Erythroblast (primary cell): ENCODE measurements around the gene TEX2.
A peak's percentile ranks its signal among the peaks of the same experiment; 100 is the strongest.

Source experiments
- DNase-seq, 2 experiments: peaks; one replicate each; lab custom pipeline; 2025; lab: John Stamatoyannopoulos, UW
- GATA1 ChIP-seq: IDR thresholded peaks from 2 replicates; pipeline ENCODE4 v1.6.1; 2011; ENCODE audit warnings: low read depth, mild to moderate bottlenecking, control low read depth, low read length, moderate library complexity
- POLR2A ChIP-seq: IDR thresholded peaks from 2 replicates; pipeline ENCODE4 v1.6.1; 2011; ENCODE audit warnings: mild to moderate bottlenecking, low read length

The TEX2 gene

DNA sequence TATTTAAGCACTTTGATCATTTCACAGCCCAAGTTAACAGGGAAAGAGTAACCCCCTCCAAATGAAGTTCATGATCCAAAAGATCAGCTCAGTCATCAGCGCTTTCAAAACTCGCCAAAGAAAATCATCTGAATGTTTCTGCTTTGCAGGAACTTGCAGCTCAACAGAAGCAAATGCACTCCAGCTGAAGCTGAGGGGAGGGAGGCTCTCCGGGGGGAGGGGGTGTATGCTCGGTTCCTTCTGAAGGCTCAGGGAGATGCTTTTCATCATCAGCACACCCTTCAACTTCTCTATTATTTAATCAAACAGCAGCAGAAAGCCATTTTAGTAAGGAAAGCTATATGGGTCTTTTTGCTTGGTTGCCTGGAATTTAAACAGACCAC lies 108.8 kb downstream of the TEX2 start:
- no peak for TF ChIP-seq POLR2A
- TF ChIP-seq GATA1, result no peak
- no peak for DNase-seq

DNA sequence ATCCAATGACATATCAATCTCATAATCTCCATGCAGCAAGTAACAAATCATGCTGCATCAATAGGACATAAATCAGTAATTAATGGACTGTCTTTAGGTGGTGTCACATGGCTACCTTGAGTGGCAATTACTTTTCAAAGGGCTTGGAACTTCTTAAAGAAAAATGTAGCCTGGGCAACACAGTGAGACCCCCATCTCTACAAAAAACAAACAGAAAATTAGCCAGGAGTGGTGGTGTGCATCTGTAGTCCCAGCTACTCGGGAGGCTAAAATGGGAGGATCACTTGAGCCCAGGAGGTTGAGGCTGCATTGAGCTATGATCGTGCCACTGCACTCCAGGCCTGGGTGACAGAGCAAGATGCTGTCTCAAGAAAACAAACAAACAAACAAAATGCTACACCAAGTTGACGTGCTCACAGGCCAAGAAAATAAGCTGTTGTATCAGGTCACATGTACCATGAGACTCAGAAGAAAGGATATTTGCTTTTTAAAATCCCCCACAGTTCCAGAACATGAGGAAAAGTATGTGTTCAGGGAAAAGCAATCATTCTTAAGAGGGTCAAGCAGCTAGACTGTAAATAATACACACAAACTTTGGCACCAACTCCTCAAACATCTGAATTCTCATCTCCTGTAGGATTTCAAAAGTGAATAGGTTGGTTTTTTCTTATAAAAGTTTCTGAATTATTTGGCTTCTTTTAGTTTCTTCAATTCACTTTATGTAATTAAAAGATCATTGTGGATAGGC lies 109.3 kb downstream of the TEX2 start:
- TF ChIP-seq GATA1, result no peak
- no peak for TF ChIP-seq POLR2A
- no peak for DNase-seq

GRCh38 chr17:64152428-64153125 lies 110.5 kb downstream of the TEX2 start:
- peak; percentile 49 to 69 for DNase-seq
- TF ChIP-seq GATA1 (no peak), POLR2A (no peak)

GRCh38 chr17:64151016-64151368 lies 112.1 kb downstream of the TEX2 start:
- DNase-seq, result no peak
- TF ChIP-seq POLR2A (no peak), GATA1 (no peak)

GRCh38 chr17:64150237-64151015 lies 112.6 kb downstream of the TEX2 start:
- DNase-seq, result no peak
- no peak for TF ChIP-seq GATA1
- TF ChIP-seq POLR2A, result no peak

DNA sequence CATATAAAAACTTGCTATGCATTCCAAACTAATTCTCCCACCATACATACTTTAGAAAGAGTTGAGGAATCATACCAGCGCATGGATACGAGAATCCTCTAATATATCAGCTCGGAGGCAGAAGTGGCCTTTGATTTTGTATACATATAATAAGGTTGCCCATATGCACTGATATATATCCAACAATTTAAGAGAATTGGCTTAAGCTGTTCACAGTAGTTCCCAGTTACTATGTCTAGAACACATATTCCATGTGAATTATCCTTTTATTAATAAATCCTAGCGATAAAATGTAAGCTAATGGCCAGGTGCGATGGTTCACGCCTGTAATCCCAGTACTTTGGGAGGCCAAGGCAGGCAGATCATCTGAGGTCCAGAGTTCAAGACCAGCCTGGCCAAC lies 113.9 kb downstream of the TEX2 start:
- DNase-seq, result no peak

DNA sequence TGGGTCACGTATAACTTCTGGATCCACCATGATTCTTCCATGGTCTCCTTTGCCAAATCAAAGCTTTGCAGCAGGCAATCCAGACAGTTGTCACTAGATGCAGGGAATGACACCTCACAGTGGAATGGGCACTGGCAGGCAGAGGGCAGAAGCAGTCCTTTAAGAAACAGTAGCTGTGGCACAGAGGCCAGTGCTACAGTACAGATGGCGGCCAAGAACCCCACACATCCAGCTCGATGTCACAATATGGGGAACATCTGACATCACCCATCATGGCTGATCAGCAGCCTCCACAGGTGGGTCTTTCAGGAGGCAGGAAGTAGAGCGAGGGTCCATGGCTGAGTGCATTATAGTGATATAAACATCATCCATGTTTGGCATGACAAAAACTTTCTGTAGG lies 114.4 kb downstream of the TEX2 start:
- TF ChIP-seq GATA1 (no peak), POLR2A (no peak)
- DNase-seq, result no peak

More for the DNA sequence above, 113.9 kb downstream of the TEX2 start:
- TF ChIP-seq POLR2A (no peak), GATA1 (no peak)

GRCh38 chr17:64148017-64148631 lies 114.9 kb downstream of the TEX2 start:
- no peak for DNase-seq
- no peak for TF ChIP-seq POLR2A
- TF ChIP-seq GATA1, result no peak

DNA sequence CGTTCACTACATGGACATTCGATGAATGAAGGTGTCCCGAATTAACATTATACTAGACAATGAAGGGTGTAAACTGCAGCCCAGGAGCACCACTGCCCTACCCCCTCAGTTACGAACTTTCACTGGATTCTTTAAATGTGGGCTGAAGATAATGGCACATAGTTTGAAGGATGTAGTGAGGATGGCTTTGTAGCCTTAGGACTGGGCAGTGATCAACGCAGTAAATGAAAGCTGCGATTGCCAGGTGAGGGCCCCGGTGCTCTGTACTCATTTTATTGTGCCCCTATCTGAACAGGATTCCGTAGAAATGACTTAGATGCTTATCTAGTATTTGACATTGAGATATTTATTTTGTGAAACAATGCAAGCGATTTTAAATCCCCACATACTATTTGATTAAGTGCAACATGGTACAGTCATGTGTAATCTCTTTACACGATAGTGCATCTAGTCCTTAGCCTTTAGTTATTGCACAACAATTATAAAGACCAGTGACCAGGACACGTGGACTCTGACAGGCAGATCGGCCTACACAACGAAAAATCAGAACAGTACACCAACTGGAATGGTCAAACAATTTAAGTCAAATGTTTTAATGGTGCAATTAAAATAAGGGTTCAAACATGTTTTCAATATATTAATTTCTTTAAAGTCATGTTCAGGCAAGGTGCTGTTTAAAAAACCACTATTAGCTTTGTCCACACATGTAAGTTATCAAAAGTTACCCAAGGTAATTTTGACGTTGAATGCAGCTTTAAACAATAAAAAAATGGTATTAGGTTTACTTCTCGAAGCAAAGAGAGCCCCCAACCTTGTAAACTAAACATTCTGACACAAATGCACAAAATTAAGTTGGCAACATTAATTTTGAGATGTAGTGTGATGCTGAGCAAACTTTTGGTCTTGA lies 115.7 kb downstream of the TEX2 start:
- no peak for TF ChIP-seq GATA1
- peak; percentile 77 for TF ChIP-seq POLR2A
- peak in 1 of 2 experiments; percentile 54 for DNase-seq

GRCh38 chr17:64146418-64147109 lies 116.5 kb downstream of the TEX2 start:
- TF ChIP-seq POLR2A (no peak), GATA1 (no peak)

GRCh38 chr17:64145751-64146417 lies 117.2 kb downstream of the TEX2 start:
- DNase-seq, result peak; percentile 98 to 100
- TF ChIP-seq GATA1 (no peak), POLR2A (peak; percentile 100)

More at GRCh38 chr17:64146418-64147109, 116.5 kb downstream of the TEX2 start:
- DNase-seq, result peak; percentile 80 to 84
